ENCODE measurements around the gene CYP1A1. TPM values are rescaled to one million over a fixed set of nuclear protein-coding genes. Genes with fewer than 3 reads are reported as not detected.

The CYP1A1 gene
- total RNA-seq, 1 experiment from 2014 or later: not detected

GRCh38 chr15:74727727-74728126, 2.4 kb upstream of the CYP1A1 start:
- CTCF ChIA-PET: interaction anchor here (0.6 kb wide), 1 partner anchor 224 kb away, joined by 4 read pairs; no protein-coding TSS in a partner anchor
- no peaks in the 10 kb centered on the region for H3K9me3 Mint-ChIP-seq (ENCODE audit: unreplicated experiment)
- no peak overlapping the region for H3K4me3 Mint-ChIP-seq (ENCODE audit: unreplicated experiment)
- no peak overlapping the region for H3K27ac Mint-ChIP-seq (ENCODE audit: low read depth, unreplicated experiment)
- BruUV-seq (replicated peaks): no TSS peak
- H3K36me3 Mint-ChIP-seq (ENCODE audit: insufficient read depth, unreplicated experiment): no peaks in the 10 kb centered on the region
- POLR2A ChIA-PET: no interaction called here
- H3K4me1 Mint-ChIP-seq (ENCODE audit: insufficient read depth, unreplicated experiment): no peaks in the 10 kb centered on the region
- intact Hi-C loops (cut with micrococcal nuclease): no loop called here
- TF ChIP-seq CTCF (IDR thresholded peaks at IDR 0.05; ENCODE audit: unreplicated experiment): no peak
- no peaks in the 10 kb centered on the region for H3K27me3 Mint-ChIP-seq (ENCODE audit: insufficient read depth, unreplicated experiment)
- peak; percentile 6 for DNase-seq (ENCODE audit: unreplicated experiment)

DNA sequence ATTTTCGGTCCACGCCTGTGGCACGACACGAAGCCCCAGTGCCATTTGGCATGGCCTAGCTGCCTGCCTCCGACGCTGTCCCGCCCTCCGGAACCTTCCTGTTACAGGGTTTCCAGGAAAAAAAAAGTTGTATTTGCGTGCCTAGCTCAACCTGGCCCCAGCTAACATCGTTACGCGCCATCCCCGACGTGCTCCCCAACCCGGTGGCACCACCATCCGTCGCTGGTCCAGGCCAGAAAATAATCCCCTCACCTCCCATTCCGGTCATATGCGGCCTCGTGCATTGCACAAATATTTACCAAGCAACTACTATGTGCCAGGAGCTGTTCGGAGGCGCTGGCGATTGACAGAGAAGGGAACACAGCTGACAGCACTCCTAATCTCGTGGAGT, 1.4 kb upstream of the CYP1A1 start:
- H3K9me3 Mint-ChIP-seq (ENCODE audit: unreplicated experiment): no peaks in the 10 kb centered on the region
- no peak for TF ChIP-seq CTCF (IDR thresholded peaks at IDR 0.05; ENCODE audit: unreplicated experiment)
- BruUV-seq (replicated peaks): no TSS peak
- H3K4me1 Mint-ChIP-seq (ENCODE audit: insufficient read depth, unreplicated experiment): no peaks in the 10 kb centered on the region
- no peaks in the 10 kb centered on the region for H3K27me3 Mint-ChIP-seq (ENCODE audit: insufficient read depth, unreplicated experiment)
- intact Hi-C loops (cut with micrococcal nuclease): no loop called here
- no peaks in the 10 kb centered on the region for H3K36me3 Mint-ChIP-seq (ENCODE audit: insufficient read depth, unreplicated experiment)
- ChIA-PET CTCF (no interaction called here), POLR2A (interaction anchor here (0.6 kb wide), 1 partner anchor 126 kb away, joined by 4 read pairs; no protein-coding TSS in a partner anchor)
- no peak for DNase-seq (ENCODE audit: unreplicated experiment)
- H3K27ac Mint-ChIP-seq (ENCODE audit: low read depth, unreplicated experiment): no peak overlapping the region
- H3K4me3 Mint-ChIP-seq (ENCODE audit: unreplicated experiment): peak overlapping the region; percentile 50

DNA sequence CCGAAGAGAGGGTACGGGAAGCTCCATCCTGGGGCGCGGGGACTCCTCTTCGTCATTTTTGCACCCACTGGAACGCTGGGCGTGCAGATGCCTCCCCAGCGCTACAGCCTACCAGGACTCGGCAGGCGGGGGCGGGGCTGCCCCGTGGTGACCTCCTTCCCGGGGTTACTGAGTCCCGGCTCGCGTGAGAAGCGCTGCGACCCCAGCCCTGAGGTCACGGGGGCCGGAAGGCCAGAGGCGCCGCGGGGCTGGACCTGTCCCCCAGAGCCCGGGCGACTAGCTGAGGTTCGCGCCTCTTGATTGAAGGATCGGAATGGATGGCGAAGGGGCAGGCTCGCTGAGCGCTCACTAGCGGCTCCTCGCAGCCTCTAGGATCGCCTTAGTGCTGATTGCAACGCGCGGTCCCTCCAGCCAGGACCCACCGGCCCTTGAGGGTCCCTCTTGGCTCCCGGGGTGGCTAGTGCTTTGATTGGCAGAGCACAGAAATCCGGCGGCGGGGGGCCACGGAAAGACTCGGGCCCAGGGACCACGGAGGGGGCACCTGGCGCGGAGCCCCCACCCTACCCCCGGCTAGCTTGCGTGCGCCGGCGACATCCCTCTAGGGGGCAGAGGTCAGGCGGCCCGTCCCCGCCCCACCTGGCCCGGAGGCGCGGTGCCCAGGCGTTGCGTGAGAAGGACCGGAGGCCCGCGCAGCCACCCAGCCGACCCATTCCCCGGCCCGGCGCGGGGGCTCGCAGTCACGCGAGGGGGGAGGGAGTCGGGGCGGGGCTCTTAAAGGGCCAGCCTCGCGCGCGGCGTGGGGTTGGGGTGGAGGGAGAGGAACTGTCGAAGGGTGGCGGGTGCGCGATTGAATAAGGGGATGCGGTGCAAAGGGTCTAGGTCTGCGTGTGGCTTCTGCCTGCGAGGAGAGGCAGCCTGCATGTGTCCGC, 781 bp upstream of the CYP1A1 start:
- DNase-seq (ENCODE audit: unreplicated experiment): peak; percentile 38
- peak; percentile 7 for TF ChIP-seq CTCF (IDR thresholded peaks at IDR 0.05; ENCODE audit: unreplicated experiment)
- no TSS peak for BruUV-seq (replicated peaks)
- CTCF ChIA-PET: interaction anchor here (0.6 to 2.0 kb wide), 3 partner anchors 43 to 55 kb away, joined by 3 to 6 read pairs (median 3); no protein-coding TSS in a partner anchor
- peak overlapping the region; percentile 69 for H3K4me3 Mint-ChIP-seq (ENCODE audit: unreplicated experiment)
- intact Hi-C loops (cut with micrococcal nuclease): no loop called here
- no peak overlapping the region for H3K27ac Mint-ChIP-seq (ENCODE audit: low read depth, unreplicated experiment)
- H3K9me3 Mint-ChIP-seq (ENCODE audit: unreplicated experiment): no peaks in the 10 kb centered on the region
- no peaks in the 10 kb centered on the region for H3K4me1 Mint-ChIP-seq (ENCODE audit: insufficient read depth, unreplicated experiment)
- POLR2A ChIA-PET: interaction anchor here (0.6 to 0.9 kb wide), 2 partner anchors 11 to 63 kb away, joined by 3 read pairs; no protein-coding TSS in a partner anchor
- H3K36me3 Mint-ChIP-seq (ENCODE audit: insufficient read depth, unreplicated experiment): no peaks in the 10 kb centered on the region
- H3K27me3 Mint-ChIP-seq (ENCODE audit: insufficient read depth, unreplicated experiment): no peaks in the 10 kb centered on the region

- Mint-ChIP-seq H3K4me1 (ENCODE audit: insufficient read depth, unreplicated experiment) (no peaks in the 10 kb centered on the region), H3K27me3 (ENCODE audit: insufficient read depth, unreplicated experiment) (no peaks in the 10 kb centered on the region), H3K27ac (ENCODE audit: low read depth, unreplicated experiment) (no peak overlapping the region), H3K9me3 (ENCODE audit: unreplicated experiment) (no peaks in the 10 kb centered on the region), H3K36me3 (ENCODE audit: insufficient read depth, unreplicated experiment) (no peaks in the 10 kb centered on the region), H3K4me3 (ENCODE audit: unreplicated experiment) (peak overlapping the region; percentile 69)
- ChIA-PET POLR2A (interaction anchor here (0.6 to 1.5 kb wide), 4 partner anchors 9 to 299 kb away, joined by 3 to 5 read pairs (median 4); no protein-coding TSS in a partner anchor), CTCF (interaction anchor here (0.7 to 2.0 kb wide), 4 partner anchors 21 to 113 kb away, joined by 3 to 6 read pairs (median 4); no protein-coding TSS in a partner anchor)
- DNase-seq (ENCODE audit: unreplicated experiment): no peak
- no peak for TF ChIP-seq CTCF (IDR thresholded peaks at IDR 0.05; ENCODE audit: unreplicated experiment)
- intact Hi-C loops (cut with micrococcal nuclease): no loop called here
- no TSS peak for BruUV-seq (replicated peaks)
These were observed 631 bp downstream of the CYP1A1 start for GRCh38 chr15:74724570-74725224.

Measured in MCF 10A (cell line).